IPS-18a (cell line): ENCODE measurements around the gene SULT1A1.
"Not testable (repeated sequence)": the region's sequence is repeated elsewhere in the genome, so short reads cannot be mapped to it uniquely, and the experiment has no call there.

Experiments used
- H3K27ac ChIP-seq: one replicate; pipeline ENCODE4 v1.5.1; 2013; ENCODE audit warnings: low read length
- H3K27me3 ChIP-seq: one replicate; pipeline ENCODE4 v1.6.1; 2013; ENCODE audit warnings: mild to moderate bottlenecking, low read length; ENCODE audit not compliant: control insufficient read depth, insufficient read depth
- H3K36me3 ChIP-seq: one replicate; pipeline ENCODE4 v1.6.1; 2013; ENCODE audit warnings: low read depth, low read length; ENCODE audit not compliant: control insufficient read depth
- H3K4me1 ChIP-seq: one replicate; pipeline ENCODE4 v1.6.1; 2013; ENCODE audit warnings: low read depth, low read length; ENCODE audit not compliant: control insufficient read depth
- H3K4me3 ChIP-seq: one replicate; pipeline ENCODE4 v1.5.1; 2013; ENCODE audit warnings: low read length
- H3K9ac ChIP-seq: one replicate; pipeline ENCODE4 v1.6.1; 2013; ENCODE audit warnings: mild to moderate bottlenecking, low read length, moderate library complexity
- H3K9me3 ChIP-seq: one replicate; pipeline ENCODE4 v1.6.1; 2013; ENCODE audit warnings: low read depth, low read length; ENCODE audit not compliant: control insufficient read depth

The SULT1A1 gene

GRCh38 chr16:28609631-28610594 is at the start of gene SULT1A1:
TSS of gene SULT1A1 (minus strand) at chr16:28610044. CDS start at chr16:28608855, 1,189 bp downstream.
- Histone ChIP-seq H3K4me1 (peaks cover 3% of the 10 kb centered on the region), H3K36me3 (no peaks in the 10 kb centered on the region), H3K4me3 (no peak within 1 kb of the TSS), H3K27me3 (no peaks in the 10 kb centered on the region), H3K9me3 (no peaks in the 10 kb centered on the region), H3K9ac (no peak within 1 kb of the TSS), H3K27ac (no peak within 1 kb of the TSS)

- H3K27ac ChIP-seq: not testable (repeated sequence)
Observed at GRCh38 chr16:28639959-28640358, 30.1 kb upstream of the SULT1A1 start.

GRCh38 chr16:28638359-28638758 is 28.5 kb upstream of the SULT1A1 start:
- H3K4me3 ChIP-seq, H3K9ac ChIP-seq, H3K9me3 ChIP-seq, H3K36me3 ChIP-seq, H3K4me1 ChIP-seq, H3K27ac ChIP-seq, H3K27me3 ChIP-seq: not testable (repeated sequence)

More at GRCh38 chr16:28639959-28640358, 30.1 kb upstream of the SULT1A1 start:
- H3K4me1 ChIP-seq, H3K4me3 ChIP-seq, H3K9me3 ChIP-seq, H3K27me3 ChIP-seq, H3K9ac ChIP-seq, H3K36me3 ChIP-seq: not testable (repeated sequence)

GRCh38 chr16:28637765-28638164 is 27.9 kb upstream of the SULT1A1 start, which contains the start of gene NPIPB8:
TSS of gene NPIPB8 (plus strand) at chr16:28638065. CDS start at chr16:28638361, 296 bp downstream.
- H3K27ac ChIP-seq, H3K27me3 ChIP-seq, H3K9me3 ChIP-seq, H3K36me3 ChIP-seq, H3K4me3 ChIP-seq, H3K4me1 ChIP-seq, H3K9ac ChIP-seq: not testable (repeated sequence)

- H3K36me3 ChIP-seq, H3K4me1 ChIP-seq, H3K9me3 ChIP-seq, H3K4me3 ChIP-seq, H3K9ac ChIP-seq, H3K27ac ChIP-seq, H3K27me3 ChIP-seq: not testable (repeated sequence)
Observed at GRCh38 chr16:28636093-28636823, 26.4 kb upstream of the SULT1A1 start.

- not testable (repeated sequence) for H3K27me3 ChIP-seq, H3K9ac ChIP-seq, H3K4me1 ChIP-seq, H3K36me3 ChIP-seq, H3K27ac ChIP-seq, H3K9me3 ChIP-seq, H3K4me3 ChIP-seq
Observed at GRCh38 chr16:28630905-28631304, 21.1 kb upstream of the SULT1A1 start.

GRCh38 chr16:28623172-28623711 is 13.4 kb upstream of the SULT1A1 start:
- Histone ChIP-seq H3K9me3 (no peaks in the 10 kb centered on the region), H3K27me3 (no peaks in the 10 kb centered on the region), H3K36me3 (no peaks in the 10 kb centered on the region), H3K4me1 (no peaks in the 10 kb centered on the region), H3K27ac (no peak overlapping the region), H3K9ac (no peak overlapping the region), H3K4me3 (no peak overlapping the region)

- not testable (repeated sequence) for H3K27ac ChIP-seq, H3K36me3 ChIP-seq, H3K27me3 ChIP-seq, H3K9me3 ChIP-seq, H3K4me3 ChIP-seq, H3K4me1 ChIP-seq, H3K9ac ChIP-seq
Observed at GRCh38 chr16:28622532-28623171, 12.8 kb upstream of the SULT1A1 start.

- peaks cover 8% of the 10 kb centered on the region for H3K4me1 ChIP-seq
- no peak overlapping the region for H3K4me3 ChIP-seq
- no peak overlapping the region for H3K9ac ChIP-seq
- no peak overlapping the region for H3K27ac ChIP-seq
- H3K9me3 ChIP-seq: no peaks in the 10 kb centered on the region
- no peaks in the 10 kb centered on the region for H3K27me3 ChIP-seq
- no peaks in the 10 kb centered on the region for H3K36me3 ChIP-seq
Observed at GRCh38 chr16:28621481-28622155, 11.8 kb upstream of the SULT1A1 start.

GRCh38 chr16:28620316-28620715 is 10.5 kb upstream of the SULT1A1 start:
- H3K9ac ChIP-seq, H3K27ac ChIP-seq, H3K27me3 ChIP-seq, H3K4me1 ChIP-seq, H3K4me3 ChIP-seq, H3K36me3 ChIP-seq, H3K9me3 ChIP-seq: not testable (repeated sequence)

GRCh38 chr16:28617874-28618273 is 8.0 kb upstream of the SULT1A1 start:
- Histone ChIP-seq H3K4me3 (no peak overlapping the region), H3K27me3 (no peaks in the 10 kb centered on the region), H3K9ac (no peak overlapping the region), H3K27ac (no peak overlapping the region), H3K9me3 (no peaks in the 10 kb centered on the region), H3K4me1 (peaks cover 8% of the 10 kb centered on the region), H3K36me3 (no peaks in the 10 kb centered on the region)
